NB4 (cell line): Measurements from ENCODE around the gene CAMK2B.

Experiments
- MYC ChIP-seq: IDR thresholded peaks from 2 replicates; pipeline ENCODE4 v1.6.1; 2011; ENCODE audit warnings: low read depth, low read length
- POLR2A ChIP-seq: IDR thresholded peaks from 2 replicates; pipeline ENCODE4 v1.6.1; 2011; ENCODE audit warnings: mild to moderate bottlenecking; ENCODE audit not compliant: insufficient read length; ENCODE audit errors: extremely low read depth
- TF ChIP-seq, protein P1 (sequence below): IDR thresholded peaks from one replicate; pipeline ENCODE4 v1.5.1; 2012; ENCODE audit warnings: low read depth, low read length

DNA sequence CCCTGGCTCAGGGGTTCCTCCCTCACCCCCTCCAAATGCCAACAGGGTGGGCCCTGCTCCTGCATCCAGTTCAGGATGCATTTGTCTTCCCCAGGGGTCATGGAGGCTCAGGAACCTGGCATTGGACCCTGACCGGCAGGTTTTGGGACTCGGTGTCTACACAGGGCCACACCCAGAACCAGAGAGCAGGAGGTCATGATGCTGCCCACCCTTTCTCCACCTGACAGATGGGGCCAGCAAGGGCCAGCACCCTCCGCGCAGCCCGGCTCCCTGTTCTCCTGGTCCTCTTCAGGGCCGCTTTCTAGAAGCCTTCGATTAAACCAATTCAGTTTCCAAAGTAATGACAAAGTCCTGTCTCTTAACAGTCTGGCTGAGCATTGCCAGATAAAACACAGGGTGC lies 50.2 kb downstream of the CAMK2B start:
- TF ChIP-seq, protein P1, sequence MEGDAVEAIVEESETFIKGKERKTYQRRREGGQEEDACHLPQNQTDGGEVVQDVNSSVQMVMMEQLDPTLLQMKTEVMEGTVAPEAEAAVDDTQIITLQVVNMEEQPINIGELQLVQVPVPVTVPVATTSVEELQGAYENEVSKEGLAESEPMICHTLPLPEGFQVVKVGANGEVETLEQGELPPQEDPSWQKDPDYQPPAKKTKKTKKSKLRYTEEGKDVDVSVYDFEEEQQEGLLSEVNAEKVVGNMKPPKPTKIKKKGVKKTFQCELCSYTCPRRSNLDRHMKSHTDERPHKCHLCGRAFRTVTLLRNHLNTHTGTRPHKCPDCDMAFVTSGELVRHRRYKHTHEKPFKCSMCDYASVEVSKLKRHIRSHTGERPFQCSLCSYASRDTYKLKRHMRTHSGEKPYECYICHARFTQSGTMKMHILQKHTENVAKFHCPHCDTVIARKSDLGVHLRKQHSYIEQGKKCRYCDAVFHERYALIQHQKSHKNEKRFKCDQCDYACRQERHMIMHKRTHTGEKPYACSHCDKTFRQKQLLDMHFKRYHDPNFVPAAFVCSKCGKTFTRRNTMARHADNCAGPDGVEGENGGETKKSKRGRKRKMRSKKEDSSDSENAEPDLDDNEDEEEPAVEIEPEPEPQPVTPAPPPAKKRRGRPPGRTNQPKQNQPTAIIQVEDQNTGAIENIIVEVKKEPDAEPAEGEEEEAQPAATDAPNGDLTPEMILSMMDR, result no peak
- no peak for TF ChIP-seq MYC
- no peak for TF ChIP-seq POLR2A
